Lower leg skin (tissue), 4 donors: ENCODE data around the gene ZMYND8. TPM values are rescaled to one million over a fixed set of nuclear protein-coding genes. Genes with fewer than 3 reads are reported as not detected.

Experiments
- DNase-seq, 2 donors: peaks; one replicate each; pipeline ENCODE4 v3.0.0-alpha.2; 2019; ENCODE audit warnings: low spot score in 2 of 2
- H3K4me3 ChIP-seq: fragments of 200-600 bp; sonication (generic); 2 replicates; pipeline ENCODE4 v1.5.1; 2017; ENCODE audit warnings: mild to moderate bottlenecking, low read depth; ENCODE audit not compliant: poor library complexity, severe bottlenecking
- CTCF ChIP-seq, 3 donors: fragments of 450-650 bp; IDR thresholded peaks; one replicate each; pipeline ENCODE4 v1.5.1; 2016; ENCODE audit warnings: antibody characterized with exemption in 3 of 3, mild to moderate bottlenecking in 3 of 3, moderate library complexity in 2 of 3
- POLR2A ChIP-seq, 2 donors: fragments of 450-650 bp; IDR thresholded peaks; one replicate each; pipeline ENCODE4 v1.6.1; 2016 to 2017; ENCODE audit warnings: antibody characterized with exemption in 2 of 2, mild to moderate bottlenecking in 1 of 2, moderate library complexity in 1 of 2
- WGBS, 2 donors: methylation state at CpG; one replicate each; pipeline ENCODE4 v1.1.5; 2018; 5-methylcytosine and 5-hydroxymethylcytosine counted together
- intact Hi-C: fragments of 100-400 bp; cut with DNase I; formaldehyde crosslinking; loops from one replicate; pipeline ENCODE4 v1.15.0; 2023; ENCODE audit warnings: low total_unique reads
- total RNA-seq, 4 donors: library from RNA; depleted of rRNA; stranded (reverse); fragments of >200 nt; gene quantifications; one replicate each; pipeline ENCODE4 v1.1.0, GENCODE V29; 2016

Gene ZMYND8
- total RNA-seq, 4 donors from 2014 or later: 42.2 to 79.0 (median 65.4) TPM

DNA sequence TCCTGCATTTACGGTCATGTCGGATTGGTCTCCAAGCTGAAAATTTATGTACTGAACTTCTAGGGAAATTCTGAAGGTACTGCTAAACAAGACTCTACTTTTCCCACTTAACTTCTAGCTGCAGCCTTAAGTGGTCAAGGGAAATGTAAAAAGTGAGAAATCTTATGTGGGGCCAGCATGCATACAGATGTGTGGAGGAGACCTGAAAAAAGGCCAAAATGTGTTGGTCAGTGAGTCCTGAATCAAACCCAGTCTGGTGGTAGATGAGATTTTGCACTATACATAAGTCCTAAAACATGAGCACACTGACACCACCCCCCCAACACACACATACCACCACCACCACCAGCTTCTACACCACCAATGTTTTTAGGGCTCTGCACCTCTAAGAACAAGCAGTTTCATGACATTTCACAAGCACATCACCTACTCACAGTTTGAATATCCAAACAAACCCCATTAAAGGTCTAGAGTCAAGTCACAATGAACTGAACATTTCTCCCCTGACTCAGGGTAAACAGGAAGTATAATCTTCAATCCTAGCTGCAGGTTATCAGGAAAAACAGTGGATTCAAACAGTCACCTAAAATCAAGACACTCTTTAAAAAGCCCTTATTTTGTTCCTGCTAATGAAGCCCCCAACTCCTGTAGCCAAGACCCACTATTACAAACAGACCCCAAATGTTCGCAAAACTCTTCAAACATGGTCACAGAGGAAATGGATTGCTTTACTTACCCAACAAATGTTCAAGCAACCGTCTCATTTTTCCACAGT is 1.6 kb downstream of the ZMYND8 start:
- no peak for DNase-seq
- TF ChIP-seq POLR2A (IDR thresholded peaks at IDR 0.05) (no peak), CTCF (IDR thresholded peaks at IDR 0.05) (no peak)
- 38 to 51% methylated on average over 4 of the region's 4 CpGs for WGBS, 2 donors
- intact Hi-C loops: no loop called here
- peak overlapping the region; percentile 16 for H3K4me3 ChIP-seq

- WGBS, 2 donors: 17 to 21% methylated on average over 2 of the region's 2 CpGs
- intact Hi-C loops: no loop called here
- no peak overlapping the region for H3K4me3 ChIP-seq
- no peak for DNase-seq
- no peak for TF ChIP-seq CTCF (IDR thresholded peaks at IDR 0.05)
- no peak for TF ChIP-seq POLR2A (IDR thresholded peaks at IDR 0.05)
These were observed 2.1 kb downstream of the ZMYND8 start for GRCh38 chr20:47354464-47354713.

DNA sequence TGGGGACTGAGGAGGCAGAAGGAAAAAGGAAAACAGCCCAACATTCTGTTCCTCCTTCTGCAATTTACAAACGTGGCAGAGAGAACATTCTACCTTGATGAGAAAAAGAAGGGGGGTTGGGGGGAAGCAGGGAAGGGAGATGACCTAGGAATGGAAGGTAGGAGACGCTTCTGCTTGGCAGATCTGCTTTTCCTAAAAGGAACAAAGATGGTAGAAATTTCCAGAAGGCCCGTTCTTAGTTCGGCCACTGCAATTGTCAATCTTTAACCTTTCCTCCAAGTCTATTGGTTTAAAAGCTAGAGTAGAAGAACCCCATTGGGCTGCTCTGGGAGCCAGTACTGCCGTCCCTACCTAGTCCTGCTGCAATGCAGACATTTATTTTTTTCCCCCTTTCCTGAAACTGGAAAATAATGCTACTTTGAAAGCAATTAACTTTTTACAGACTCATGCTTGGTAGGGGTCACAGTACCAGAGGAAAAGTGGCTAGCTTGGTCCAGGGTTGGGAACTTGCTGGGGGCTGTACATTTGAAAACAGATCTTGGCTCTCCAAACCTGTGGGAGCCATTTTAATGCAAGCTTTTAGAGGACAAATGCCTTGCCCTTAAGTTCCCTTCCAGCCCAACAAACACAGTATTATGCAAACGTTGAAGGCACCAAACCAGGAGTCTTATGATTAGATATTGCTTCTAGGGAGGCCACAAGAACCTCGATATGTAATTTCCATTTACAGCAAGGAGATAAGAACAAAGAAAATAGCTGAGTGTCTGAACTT is 2.6 kb downstream of the ZMYND8 start:
- H3K4me3 ChIP-seq: no peak overlapping the region
- 42 to 50% methylated on average over 7 of the region's 7 CpGs for WGBS, 2 donors
- TF ChIP-seq CTCF (IDR thresholded peaks at IDR 0.05) (no peak), POLR2A (IDR thresholded peaks at IDR 0.05) (no peak)
- intact Hi-C loops: no loop called here
- no peak for DNase-seq

DNA sequence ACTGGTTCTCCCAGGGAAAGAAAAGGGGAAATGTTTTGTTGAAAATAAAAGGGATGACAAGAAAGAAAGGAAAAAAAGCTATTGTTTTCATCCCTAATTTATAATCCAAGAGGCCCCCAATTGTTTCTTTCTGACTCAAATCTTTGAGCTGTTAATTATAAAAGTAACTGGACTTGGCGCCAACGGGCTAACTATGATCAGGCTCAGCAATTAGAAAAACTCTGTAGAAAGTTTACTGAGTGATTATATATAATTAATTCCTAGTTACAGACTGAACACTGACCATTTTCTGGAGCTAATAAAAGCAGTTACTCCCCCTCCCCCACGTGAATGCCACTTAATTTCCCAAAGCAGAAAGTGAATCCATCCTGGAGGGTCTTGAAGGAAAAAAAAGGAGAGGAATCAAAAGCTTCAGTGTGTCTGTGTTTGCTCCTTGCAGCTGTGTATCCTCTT is 3.2 kb downstream of the ZMYND8 start:
- no peak for DNase-seq
- H3K4me3 ChIP-seq: no peak overlapping the region
- 57 to 62% methylated on average over 3 of the region's 3 CpGs for WGBS, 2 donors
- intact Hi-C loops: no loop called here
- TF ChIP-seq POLR2A (IDR thresholded peaks at IDR 0.05): no peak
- TF ChIP-seq CTCF (IDR thresholded peaks at IDR 0.05): no peak

DNA sequence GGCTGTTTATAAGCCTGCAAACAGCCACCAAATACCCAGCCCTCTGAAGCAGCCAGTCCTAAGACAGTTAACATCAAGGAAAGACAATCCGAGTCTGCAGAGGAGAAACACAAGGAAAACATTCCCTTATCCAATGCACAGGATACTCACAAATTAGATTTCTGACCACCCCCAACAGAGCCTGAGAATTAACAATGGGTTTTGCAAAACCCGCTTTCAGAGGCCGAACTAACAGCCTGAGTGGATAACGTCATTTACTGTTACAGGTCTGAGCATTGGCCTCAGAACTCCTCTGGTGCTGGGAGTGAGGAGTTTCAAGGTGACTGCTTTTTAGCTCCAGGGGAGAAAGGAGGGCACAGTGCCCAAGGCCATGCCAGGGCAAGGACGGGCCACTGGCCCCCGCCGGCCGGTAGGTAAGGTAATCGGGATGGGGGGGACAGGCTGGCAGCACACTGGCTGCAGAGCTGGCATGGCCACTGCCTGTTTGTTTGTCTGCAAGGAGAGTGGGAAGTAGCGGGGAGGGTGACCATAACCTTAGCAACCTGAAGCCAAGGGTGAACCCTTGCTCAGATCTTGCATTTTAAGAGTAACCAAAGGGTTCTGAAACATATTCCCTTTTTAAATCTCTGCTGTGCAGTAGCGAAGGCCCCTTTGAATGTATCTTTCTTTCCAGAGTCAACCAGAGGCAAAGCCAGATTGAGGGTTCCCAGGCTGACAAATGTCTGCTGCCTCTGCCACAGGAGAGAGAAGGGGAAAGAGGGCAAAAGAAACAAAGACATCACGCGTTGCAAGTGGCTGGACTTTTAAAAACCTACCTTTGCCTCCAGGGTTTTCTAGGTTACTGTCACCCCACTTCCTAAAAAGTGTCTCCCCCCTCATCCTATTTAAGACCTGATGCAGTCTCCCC is 3.9 kb downstream of the ZMYND8 start:
- TF ChIP-seq CTCF (IDR thresholded peaks at IDR 0.05) (no peak), POLR2A (IDR thresholded peaks at IDR 0.05) (no peak)
- intact Hi-C loops: no loop called here
- 36 to 50% methylated on average over 13 of the region's 13 CpGs for WGBS, 2 donors
- DNase-seq: no peak
- no peak overlapping the region for H3K4me3 ChIP-seq
